Esophagus muscularis mucosa (tissue), 3 donors: ENCODE data around the gene FAM25G.

ENCODE experiments used
- CTCF ChIP-seq, 3 experiments: fragments of 200-600 bp in 2 of 3; fragments of 450-650 bp in 1 of 3; sonication (generic) in 2 of 3; IDR thresholded peaks; one replicate each; pipeline ENCODE4 v1.5.1; 2017 to 2019; ENCODE audit warnings: antibody characterized with exemption in 3 of 3, mild to moderate bottlenecking in 2 of 3, moderate library complexity in 1 of 3
- POLR2A ChIP-seq: fragments of 450-650 bp; IDR thresholded peaks from one replicate; pipeline ENCODE4 v1.6.1; 2017; ENCODE audit warnings: antibody characterized with exemption, moderate library complexity, mild to moderate bottlenecking, low read depth

DNA sequence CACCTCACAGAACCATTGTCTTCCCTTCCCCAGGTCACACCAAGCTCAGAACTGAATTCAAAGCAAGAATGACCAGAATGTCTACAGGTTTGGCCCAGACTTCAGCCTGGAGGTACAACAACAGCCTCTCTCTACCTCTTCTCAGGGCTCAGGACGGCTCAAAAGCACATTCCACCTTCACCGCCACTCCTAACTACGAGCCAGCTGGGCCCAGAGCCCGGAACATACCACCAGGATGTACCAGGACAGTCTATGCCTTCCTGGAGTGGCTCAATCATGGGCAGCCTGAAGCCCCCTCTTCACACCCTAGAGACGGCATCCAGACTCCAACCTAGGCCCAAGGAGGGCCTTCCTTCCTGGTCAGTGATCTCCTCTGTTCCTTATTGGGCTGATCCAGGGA is 49.1 kb downstream of the FAM25G start:
- no peak for TF ChIP-seq CTCF (IDR thresholded peaks at IDR 0.05)
- TF ChIP-seq POLR2A, result no peak
